ENCODE data around the gene PNRC2. TPM values are rescaled to one million over a fixed set of nuclear protein-coding genes. Genes with fewer than 3 reads are reported as not detected.

Gene PNRC2
- total and polyA plus RNA-seq, 4 donors, result 24.9 to 63.6 (median 36.3) TPM

GRCh38 chr1:23910144-23910543, 49.5 kb upstream of the PNRC2 start:
- H3K27me3 ChIP-seq (ENCODE audit: control insufficient read depth in 4 of 4, insufficient read depth in 4 of 4, low read length in 3 of 4), result no peaks in the 10 kb centered on the region
- WGBS, result 93% methylated on average over 8 of the region's 8 CpGs
- no peaks in the 10 kb centered on the region for H3K36me3 ChIP-seq (ENCODE audit: control insufficient read depth in 4 of 4, insufficient read depth in 3 of 4, low read depth in 1 of 4, low read length in 3 of 4)
- H3K4me1 ChIP-seq (ENCODE audit: control insufficient read depth in 4 of 4, insufficient read depth in 4 of 4, low read length in 3 of 4), result peaks cover 0 to 7% (median 0%) of the 10 kb centered on the region in 4 donors
- H3K9me3 ChIP-seq (ENCODE audit: control insufficient read depth in 4 of 4, low read length in 3 of 4), result no peaks in the 10 kb centered on the region
- H3K4me3 ChIP-seq (ENCODE audit: low read depth in 1 of 3, low read length in 3 of 3), result no peak overlapping the region
- TF ChIP-seq TAF1 (conservative IDR thresholded peaks at IDR 0.05) (no peak), FOXA2 (IDR thresholded peaks at IDR 0.05) (no peak)
- no peak overlapping the region for H3K9ac ChIP-seq (ENCODE audit: low read depth in 1 of 2, low read length in 2 of 2)
- H3K27ac ChIP-seq (ENCODE audit: low read depth in 1 of 2, low read length in 2 of 2), result no peak overlapping the region
- DNase-seq (ENCODE audit: low spot score), result no peak

GRCh38 chr1:23910553-23911246, 48.9 kb upstream of the PNRC2 start:
- no peaks in the 10 kb centered on the region for H3K36me3 ChIP-seq (ENCODE audit: control insufficient read depth in 4 of 4, insufficient read depth in 3 of 4, low read depth in 1 of 4, low read length in 3 of 4)
- H3K4me1 ChIP-seq (ENCODE audit: control insufficient read depth in 4 of 4, insufficient read depth in 4 of 4, low read length in 3 of 4), result peaks cover 0 to 7% (median 0%) of the 10 kb centered on the region in 4 donors
- H3K27me3 ChIP-seq (ENCODE audit: control insufficient read depth in 4 of 4, insufficient read depth in 4 of 4, low read length in 3 of 4), result no peaks in the 10 kb centered on the region
- TF ChIP-seq SP1 (IDR thresholded peaks at IDR 0.05) (no peak), JUND (IDR thresholded peaks at IDR 0.05) (no peak), RAD21 (IDR thresholded peaks at IDR 0.05) (no peak), YY1 (IDR thresholded peaks at IDR 0.05) (no peak), NR2F2 (IDR thresholded peaks at IDR 0.05) (no peak), HNF4G (IDR thresholded peaks at IDR 0.05) (no peak), HNF4A (conservative IDR thresholded peaks at IDR 0.05) (no peak), FOXA1 (IDR thresholded peaks at IDR 0.05) (no peak), MAX (IDR thresholded peaks at IDR 0.05) (no peak), TAF1 (conservative IDR thresholded peaks at IDR 0.05) (no peak), FOXA2 (IDR thresholded peaks at IDR 0.05) (no peak), RXRA (IDR thresholded peaks at IDR 0.05) (no peak), GABPA (IDR thresholded peaks at IDR 0.05 in 1 of 2, conservative IDR thresholded peaks at IDR 0.05 in 1 of 2) (no peak), EGR1 (IDR thresholded peaks at IDR 0.05; ENCODE audit: low read depth in 2 of 2) (no peak)
- TF ChIP-seq, protein P1, sequence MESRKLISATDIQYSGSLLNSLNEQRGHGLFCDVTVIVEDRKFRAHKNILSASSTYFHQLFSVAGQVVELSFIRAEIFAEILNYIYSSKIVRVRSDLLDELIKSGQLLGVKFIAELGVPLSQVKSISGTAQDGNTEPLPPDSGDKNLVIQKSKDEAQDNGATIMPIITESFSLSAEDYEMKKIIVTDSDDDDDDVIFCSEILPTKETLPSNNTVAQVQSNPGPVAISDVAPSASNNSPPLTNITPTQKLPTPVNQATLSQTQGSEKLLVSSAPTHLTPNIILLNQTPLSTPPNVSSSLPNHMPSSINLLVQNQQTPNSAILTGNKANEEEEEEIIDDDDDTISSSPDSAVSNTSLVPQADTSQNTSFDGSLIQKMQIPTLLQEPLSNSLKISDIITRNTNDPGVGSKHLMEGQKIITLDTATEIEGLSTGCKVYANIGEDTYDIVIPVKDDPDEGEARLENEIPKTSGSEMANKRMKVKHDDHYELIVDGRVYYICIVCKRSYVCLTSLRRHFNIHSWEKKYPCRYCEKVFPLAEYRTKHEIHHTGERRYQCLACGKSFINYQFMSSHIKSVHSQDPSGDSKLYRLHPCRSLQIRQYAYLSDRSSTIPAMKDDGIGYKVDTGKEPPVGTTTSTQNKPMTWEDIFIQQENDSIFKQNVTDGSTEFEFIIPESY (IDR thresholded peaks at IDR 0.05), result no peak
- TF ChIP-seq, protein P2, sequence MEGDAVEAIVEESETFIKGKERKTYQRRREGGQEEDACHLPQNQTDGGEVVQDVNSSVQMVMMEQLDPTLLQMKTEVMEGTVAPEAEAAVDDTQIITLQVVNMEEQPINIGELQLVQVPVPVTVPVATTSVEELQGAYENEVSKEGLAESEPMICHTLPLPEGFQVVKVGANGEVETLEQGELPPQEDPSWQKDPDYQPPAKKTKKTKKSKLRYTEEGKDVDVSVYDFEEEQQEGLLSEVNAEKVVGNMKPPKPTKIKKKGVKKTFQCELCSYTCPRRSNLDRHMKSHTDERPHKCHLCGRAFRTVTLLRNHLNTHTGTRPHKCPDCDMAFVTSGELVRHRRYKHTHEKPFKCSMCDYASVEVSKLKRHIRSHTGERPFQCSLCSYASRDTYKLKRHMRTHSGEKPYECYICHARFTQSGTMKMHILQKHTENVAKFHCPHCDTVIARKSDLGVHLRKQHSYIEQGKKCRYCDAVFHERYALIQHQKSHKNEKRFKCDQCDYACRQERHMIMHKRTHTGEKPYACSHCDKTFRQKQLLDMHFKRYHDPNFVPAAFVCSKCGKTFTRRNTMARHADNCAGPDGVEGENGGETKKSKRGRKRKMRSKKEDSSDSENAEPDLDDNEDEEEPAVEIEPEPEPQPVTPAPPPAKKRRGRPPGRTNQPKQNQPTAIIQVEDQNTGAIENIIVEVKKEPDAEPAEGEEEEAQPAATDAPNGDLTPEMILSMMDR (IDR thresholded peaks at IDR 0.05; ENCODE audit: low read depth, low read length, missing input control), result no peak
- TF ChIP-seq, protein P3, sequence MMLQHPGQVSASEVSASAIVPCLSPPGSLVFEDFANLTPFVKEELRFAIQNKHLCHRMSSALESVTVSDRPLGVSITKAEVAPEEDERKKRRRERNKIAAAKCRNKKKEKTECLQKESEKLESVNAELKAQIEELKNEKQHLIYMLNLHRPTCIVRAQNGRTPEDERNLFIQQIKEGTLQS (IDR thresholded peaks at IDR 0.05), result no peak
- TF ChIP-seq, protein P4, sequence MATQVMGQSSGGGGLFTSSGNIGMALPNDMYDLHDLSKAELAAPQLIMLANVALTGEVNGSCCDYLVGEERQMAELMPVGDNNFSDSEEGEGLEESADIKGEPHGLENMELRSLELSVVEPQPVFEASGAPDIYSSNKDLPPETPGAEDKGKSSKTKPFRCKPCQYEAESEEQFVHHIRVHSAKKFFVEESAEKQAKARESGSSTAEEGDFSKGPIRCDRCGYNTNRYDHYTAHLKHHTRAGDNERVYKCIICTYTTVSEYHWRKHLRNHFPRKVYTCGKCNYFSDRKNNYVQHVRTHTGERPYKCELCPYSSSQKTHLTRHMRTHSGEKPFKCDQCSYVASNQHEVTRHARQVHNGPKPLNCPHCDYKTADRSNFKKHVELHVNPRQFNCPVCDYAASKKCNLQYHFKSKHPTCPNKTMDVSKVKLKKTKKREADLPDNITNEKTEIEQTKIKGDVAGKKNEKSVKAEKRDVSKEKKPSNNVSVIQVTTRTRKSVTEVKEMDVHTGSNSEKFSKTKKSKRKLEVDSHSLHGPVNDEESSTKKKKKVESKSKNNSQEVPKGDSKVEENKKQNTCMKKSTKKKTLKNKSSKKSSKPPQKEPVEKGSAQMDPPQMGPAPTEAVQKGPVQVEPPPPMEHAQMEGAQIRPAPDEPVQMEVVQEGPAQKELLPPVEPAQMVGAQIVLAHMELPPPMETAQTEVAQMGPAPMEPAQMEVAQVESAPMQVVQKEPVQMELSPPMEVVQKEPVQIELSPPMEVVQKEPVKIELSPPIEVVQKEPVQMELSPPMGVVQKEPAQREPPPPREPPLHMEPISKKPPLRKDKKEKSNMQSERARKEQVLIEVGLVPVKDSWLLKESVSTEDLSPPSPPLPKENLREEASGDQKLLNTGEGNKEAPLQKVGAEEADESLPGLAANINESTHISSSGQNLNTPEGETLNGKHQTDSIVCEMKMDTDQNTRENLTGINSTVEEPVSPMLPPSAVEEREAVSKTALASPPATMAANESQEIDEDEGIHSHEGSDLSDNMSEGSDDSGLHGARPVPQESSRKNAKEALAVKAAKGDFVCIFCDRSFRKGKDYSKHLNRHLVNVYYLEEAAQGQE (IDR thresholded peaks at IDR 0.05), result no peak
- no peak overlapping the region for H3K9ac ChIP-seq (ENCODE audit: low read depth in 1 of 2, low read length in 2 of 2)
- no peak overlapping the region for H3K4me3 ChIP-seq (ENCODE audit: low read depth in 1 of 3, low read length in 3 of 3)
- no peaks in the 10 kb centered on the region for H3K9me3 ChIP-seq (ENCODE audit: control insufficient read depth in 4 of 4, low read length in 3 of 4)
- DNase-seq (ENCODE audit: low spot score), result no peak
- no peak overlapping the region for H3K27ac ChIP-seq (ENCODE audit: low read depth in 1 of 2, low read length in 2 of 2)
- 79% methylated on average over 11 of the region's 11 CpGs for WGBS
